K562 (cell line): ENCODE data around the gene GET4.

Experiments used
- ATF3 ChIP-seq, 2 experiments: fragments of 450-650 bp in 1 of 2; sonication (generic) in 1 of 2; formaldehyde crosslinking in 1 of 2; IDR thresholded peaks in 1 of 2; conservative IDR thresholded peaks in 1 of 2; 2 replicates each; pipeline versions ENCODE4 v1.6.1 to v1.8.1; 2016 to 2023; ENCODE audit warnings: mild to moderate bottlenecking in 2 of 2, moderate library complexity in 2 of 2, inconsistent platforms in 1 of 2, missing genetic modification reagents in 1 of 2
- CHD1 ChIP-seq: fragments of 200-600 bp; sonication (generic); IDR thresholded peaks from one replicate; pipeline ENCODE4 v1.6.1; 2012; ENCODE audit warnings: mild to moderate bottlenecking, moderate library complexity, low read length, inconsistent platforms
- EP300 ChIP-seq: IDR thresholded peaks from 2 replicates; pipeline ENCODE4 v1.6.1; 2012; ENCODE audit warnings: low read length, improper control_type of control experiment
- IFI16 ChIP-seq: fragments of 250-450 bp; sonication (Bioruptor Pico); IDR thresholded peaks from 2 replicates; pipeline ENCODE4 v2.1.2; 2022; ENCODE audit warnings: mild to moderate bottlenecking, inconsistent platforms
- MYNN ChIP-seq, 2 experiments: sonication (generic); formaldehyde crosslinking in 1 of 2; IDR thresholded peaks; 2 replicates each; pipeline versions ENCODE4 v1.5.0 to v1.6.1; 2016 to 2020; ENCODE audit warnings: antibody characterized with exemption in 1 of 2, missing genetic modification reagents in 1 of 2
- NELFE ChIP-seq: IDR thresholded peaks from 2 replicates; pipeline ENCODE4 v1.6.1; 2011; ENCODE audit warnings: mild to moderate bottlenecking; ENCODE audit not compliant: insufficient read depth, insufficient read length
- RCOR1 ChIP-seq, 2 experiments: IDR thresholded peaks; 2 replicates each; pipeline ENCODE4 v1.6.1; 2012; ENCODE audit warnings: low read depth in 2 of 2, low read length in 2 of 2, borderline replicate concordance in 1 of 2, improper control_type of control experiment in 1 of 2
- SP1 ChIP-seq: sonication (generic); formaldehyde crosslinking; IDR thresholded peaks from 2 replicates; pipeline ENCODE4 v1.8.1; 2022; ENCODE audit warnings: mild to moderate bottlenecking, missing genetic modification reagents
- ZBTB26 ChIP-seq: fragments of 450-650 bp; formaldehyde crosslinking; IDR thresholded peaks from 2 replicates; pipeline ENCODE4 v1.4.0; 2022; ENCODE audit warnings: missing genetic modification characterization
- ZBTB9 ChIP-seq: fragments of 450-650 bp; formaldehyde crosslinking; IDR thresholded peaks from 2 replicates; pipeline ENCODE4 v1.4.0; 2020; ENCODE audit warnings: mild to moderate bottlenecking, moderate library complexity
- ZNF274 ChIP-seq: IDR thresholded peaks from 2 replicates; pipeline ENCODE4 v1.6.1; 2011; ENCODE audit warnings: low read depth, mild to moderate bottlenecking, low read length, moderate library complexity, borderline replicate concordance
- ZNF280A ChIP-seq: fragments of 450-650 bp; IDR thresholded peaks from 2 replicates; pipeline ENCODE4 v1.6.1; 2018; ENCODE audit warnings: mild to moderate bottlenecking, low read depth; ENCODE audit not compliant: partially characterized antibody

GRCh38 chr7:918441-919113, 42.2 kb downstream of the GET4 start:
- no peak for TF ChIP-seq IFI16 (CRISPR knock-in tag)
- TF ChIP-seq CHD1: no peak
- no peak for TF ChIP-seq EP300
- no peak for TF ChIP-seq SP1 (CRISPR knock-in tag)
- TF ChIP-seq ZNF274: no peak
- no peak for TF ChIP-seq ATF3 (IDR thresholded peaks at IDR 0.05)
- TF ChIP-seq ATF3 (CRISPR knock-in tag; conservative IDR thresholded peaks at IDR 0.05): no peak
- TF ChIP-seq RCOR1 (IDR thresholded peaks at IDR 0.05; ENCODE audit: borderline replicate concordance in 1 of 2, low read depth in 2 of 2, low read length in 2 of 2): no peak
- no peak for TF ChIP-seq ZBTB9 (CRISPR knock-in tag)
- TF ChIP-seq MYNN (IDR thresholded peaks at IDR 0.05): no peak
- no peak for TF ChIP-seq MYNN (CRISPR knock-in tag; IDR thresholded peaks at IDR 0.05)
- TF ChIP-seq NELFE: no peak
- no peak for TF ChIP-seq ZNF280A
- no peak for TF ChIP-seq ZBTB26 (CRISPR knock-in tag)
